Progenitor cell of endocrine pancreas (in vitro differentiated cells): ENCODE data around the gene TRMT11. TPM values are rescaled to one million over a fixed set of nuclear protein-coding genes. Genes with fewer than 3 reads are reported as not detected.
A peak's percentile ranks its signal among the peaks of the same experiment; 100 is the strongest.
"Not testable (repeated sequence)": the region's sequence is repeated elsewhere in the genome, so short reads cannot be mapped to it uniquely, and the experiment has no call there.

Source experiments
- DNase-seq: peaks from one replicate; pipeline ENCODE4 v3.0.0; 2021; ENCODE audit warnings: low spot score; ENCODE audit not compliant: unreplicated experiment
- H3K27ac Mint-ChIP-seq: 2 replicates; pipeline ENCODE4 v1.8.0; 2021; ENCODE audit warnings: mild to moderate bottlenecking, moderate library complexity, mixed read lengths
- H3K27me3 Mint-ChIP-seq: 2 replicates; pipeline ENCODE4 v1.8.0; 2021; ENCODE audit warnings: mixed read lengths
- H3K36me3 Mint-ChIP-seq: 2 replicates; pipeline ENCODE4 v1.8.0; 2022; ENCODE audit warnings: mixed read lengths; ENCODE audit not compliant: insufficient read depth
- H3K4me1 Mint-ChIP-seq: 2 replicates; pipeline ENCODE4 v1.8.0; 2021; ENCODE audit warnings: low read depth, mixed read lengths
- H3K4me3 Mint-ChIP-seq: 2 replicates; pipeline ENCODE4 v1.8.0; 2021; ENCODE audit warnings: low read depth, mild to moderate bottlenecking, moderate library complexity, mixed read lengths
- H3K9me3 Mint-ChIP-seq: 2 replicates; pipeline ENCODE4 v1.8.0; 2021; ENCODE audit warnings: low read depth, mixed read lengths
- total RNA-seq: library from RNA; stranded (reverse); gene quantifications from 2 replicates; pipeline ENCODE4 v1.2.1, GENCODE V29; 2021
- TF ChIP-seq, protein P1 (sequence below): fragments of 200-600 bp; sonication (generic); IDR thresholded peaks from one replicate; pipeline ENCODE4 v1.5.0; 2021; ENCODE audit warnings: antibody characterized with exemption, mild to moderate bottlenecking; ENCODE audit not compliant: unreplicated experiment

Gene TRMT11
- total RNA-seq, 1 donor from 2014 or later = 25.1 TPM

DNA sequence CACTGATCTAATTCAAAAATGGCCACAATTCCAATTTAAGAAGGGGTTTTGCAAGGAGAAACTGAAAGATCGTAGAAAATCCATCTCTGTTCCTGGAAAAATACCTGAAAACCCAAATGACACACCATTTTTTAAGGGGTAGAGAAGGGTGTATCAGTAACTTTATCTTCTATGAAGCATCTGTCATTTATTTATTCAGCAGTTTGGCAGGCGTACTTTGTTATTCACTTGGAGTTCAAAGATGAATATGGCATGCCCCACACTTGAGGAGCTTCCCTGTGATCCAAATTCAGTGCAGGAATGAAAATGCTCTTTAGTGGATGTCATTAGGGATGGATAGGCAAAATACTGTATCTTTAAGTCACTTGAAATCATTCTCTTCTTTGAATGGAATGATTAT is 22.5 kb upstream of the TRMT11 start:
- Mint-ChIP-seq H3K27me3 (no peaks in the 10 kb centered on the region), H3K4me1 (peaks cover 5% of the 10 kb centered on the region)

DNA sequence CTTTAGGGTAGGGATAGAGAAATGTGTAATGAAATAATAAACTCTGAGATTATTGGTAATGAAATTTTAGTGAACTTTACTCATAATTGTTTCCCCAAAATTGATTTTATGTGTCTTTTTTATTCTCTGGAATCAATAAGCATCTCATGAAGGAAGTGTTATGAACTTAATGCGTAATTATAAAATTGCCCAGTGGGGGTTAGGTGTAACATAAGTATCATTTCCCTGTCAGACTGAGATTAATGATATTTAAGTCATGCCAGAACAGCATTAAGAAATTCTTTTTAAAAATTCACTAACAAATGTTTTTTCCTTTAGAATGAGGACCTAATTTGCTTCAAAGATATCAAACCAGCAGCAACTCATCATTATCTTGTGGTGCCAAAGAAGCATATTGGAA is 19.8 kb upstream of the TRMT11 start:
- Mint-ChIP-seq H3K4me1 (peaks cover 5% of the 10 kb centered on the region), H3K4me3 (no peak overlapping the region), H3K27me3 (no peaks in the 10 kb centered on the region)

More for the DNA sequence above, 22.5 kb upstream of the TRMT11 start:
- H3K9me3 Mint-ChIP-seq = no peaks in the 10 kb centered on the region
- TF ChIP-seq, protein P1, sequence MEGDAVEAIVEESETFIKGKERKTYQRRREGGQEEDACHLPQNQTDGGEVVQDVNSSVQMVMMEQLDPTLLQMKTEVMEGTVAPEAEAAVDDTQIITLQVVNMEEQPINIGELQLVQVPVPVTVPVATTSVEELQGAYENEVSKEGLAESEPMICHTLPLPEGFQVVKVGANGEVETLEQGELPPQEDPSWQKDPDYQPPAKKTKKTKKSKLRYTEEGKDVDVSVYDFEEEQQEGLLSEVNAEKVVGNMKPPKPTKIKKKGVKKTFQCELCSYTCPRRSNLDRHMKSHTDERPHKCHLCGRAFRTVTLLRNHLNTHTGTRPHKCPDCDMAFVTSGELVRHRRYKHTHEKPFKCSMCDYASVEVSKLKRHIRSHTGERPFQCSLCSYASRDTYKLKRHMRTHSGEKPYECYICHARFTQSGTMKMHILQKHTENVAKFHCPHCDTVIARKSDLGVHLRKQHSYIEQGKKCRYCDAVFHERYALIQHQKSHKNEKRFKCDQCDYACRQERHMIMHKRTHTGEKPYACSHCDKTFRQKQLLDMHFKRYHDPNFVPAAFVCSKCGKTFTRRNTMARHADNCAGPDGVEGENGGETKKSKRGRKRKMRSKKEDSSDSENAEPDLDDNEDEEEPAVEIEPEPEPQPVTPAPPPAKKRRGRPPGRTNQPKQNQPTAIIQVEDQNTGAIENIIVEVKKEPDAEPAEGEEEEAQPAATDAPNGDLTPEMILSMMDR = no peak
- DNase-seq = no peak
- no peak overlapping the region for H3K27ac Mint-ChIP-seq
- H3K4me3 Mint-ChIP-seq = no peak overlapping the region
- peaks cover 14% of the 10 kb centered on the region for H3K36me3 Mint-ChIP-seq

DNA sequence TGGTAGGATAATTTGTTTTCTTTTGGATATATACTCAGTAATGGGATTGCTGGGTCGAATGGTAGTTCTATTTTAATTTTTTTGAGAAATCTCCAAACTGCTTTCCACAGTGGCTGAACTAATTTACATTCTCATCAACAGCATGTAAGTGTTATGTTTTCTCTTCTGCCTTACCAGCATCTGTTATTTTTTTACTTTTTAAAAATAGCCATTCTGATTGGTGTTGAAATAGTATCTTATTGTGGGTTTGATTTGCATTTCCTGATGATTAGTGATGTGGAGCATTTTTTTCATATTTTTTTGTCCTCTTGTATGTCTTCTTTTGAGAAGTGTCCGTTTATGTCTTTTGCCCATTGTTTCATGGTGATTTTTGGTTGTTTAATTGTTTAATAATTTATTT is 17.8 kb upstream of the TRMT11 start:
- Mint-ChIP-seq H3K27me3 (no peaks in the 10 kb centered on the region), H3K4me1 (no peaks in the 10 kb centered on the region), H3K36me3 (peaks cover 20% of the 10 kb centered on the region), H3K4me3 (no peak overlapping the region), H3K9me3 (no peaks in the 10 kb centered on the region), H3K27ac (no peak overlapping the region)
- no peak for DNase-seq
- TF ChIP-seq, protein P1 = no peak

More for the DNA sequence above, 19.8 kb upstream of the TRMT11 start:
- TF ChIP-seq, protein P1 = no peak
- Mint-ChIP-seq H3K27ac (no peak overlapping the region), H3K9me3 (no peaks in the 10 kb centered on the region), H3K36me3 (peaks cover 19% of the 10 kb centered on the region)
- DNase-seq = no peak

DNA sequence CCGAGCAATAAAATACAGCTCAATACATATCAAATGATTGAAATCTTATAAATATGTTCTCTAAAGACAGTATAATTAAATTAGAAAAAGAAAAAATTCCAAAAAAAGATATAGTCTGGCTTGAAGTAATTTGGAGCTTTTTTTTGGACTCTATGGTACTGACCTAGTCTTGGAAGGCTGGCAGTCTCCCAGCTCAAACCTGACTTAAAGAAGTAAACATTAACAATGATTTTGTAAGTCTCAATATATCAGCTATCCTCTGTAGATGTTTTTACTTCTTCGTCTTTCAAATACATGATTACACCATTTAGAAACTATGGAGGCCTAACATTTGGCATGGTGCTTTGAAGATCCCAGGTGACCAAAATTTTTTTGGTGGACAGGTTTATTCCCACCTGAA is 15.6 kb upstream of the TRMT11 start:
- Mint-ChIP-seq H3K36me3 (peaks cover 22% of the 10 kb centered on the region), H3K4me1 (no peaks in the 10 kb centered on the region), H3K27ac (no peak overlapping the region), H3K9me3 (no peaks in the 10 kb centered on the region), H3K27me3 (no peaks in the 10 kb centered on the region), H3K4me3 (no peak overlapping the region)
- TF ChIP-seq, protein P1 = no peak
- no peak for DNase-seq

DNA sequence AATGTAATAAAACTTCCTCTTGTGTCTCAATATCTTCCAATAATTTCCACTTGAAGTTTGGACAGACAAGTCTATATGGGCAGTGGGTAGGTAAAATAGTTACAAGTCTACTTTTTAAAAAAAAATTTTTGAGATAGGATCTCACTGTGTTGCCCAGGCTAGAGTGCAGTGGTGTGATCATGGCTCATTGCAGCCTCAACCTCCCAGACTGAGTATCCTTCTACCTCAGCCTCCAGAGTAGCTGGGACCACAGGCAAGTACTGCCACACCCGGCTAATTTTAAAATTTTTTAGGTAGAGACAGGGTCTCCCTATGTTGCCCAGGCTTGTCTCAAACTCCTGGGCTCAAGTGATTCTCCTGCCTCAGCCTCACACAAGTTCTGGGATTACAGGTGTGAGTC is 13.9 kb upstream of the TRMT11 start:
- peaks cover 18% of the 10 kb centered on the region for H3K36me3 Mint-ChIP-seq
- not testable (repeated sequence) for H3K4me1 Mint-ChIP-seq, H3K9me3 Mint-ChIP-seq, H3K27ac Mint-ChIP-seq, H3K27me3 Mint-ChIP-seq, H3K4me3 Mint-ChIP-seq, DNase-seq

DNA sequence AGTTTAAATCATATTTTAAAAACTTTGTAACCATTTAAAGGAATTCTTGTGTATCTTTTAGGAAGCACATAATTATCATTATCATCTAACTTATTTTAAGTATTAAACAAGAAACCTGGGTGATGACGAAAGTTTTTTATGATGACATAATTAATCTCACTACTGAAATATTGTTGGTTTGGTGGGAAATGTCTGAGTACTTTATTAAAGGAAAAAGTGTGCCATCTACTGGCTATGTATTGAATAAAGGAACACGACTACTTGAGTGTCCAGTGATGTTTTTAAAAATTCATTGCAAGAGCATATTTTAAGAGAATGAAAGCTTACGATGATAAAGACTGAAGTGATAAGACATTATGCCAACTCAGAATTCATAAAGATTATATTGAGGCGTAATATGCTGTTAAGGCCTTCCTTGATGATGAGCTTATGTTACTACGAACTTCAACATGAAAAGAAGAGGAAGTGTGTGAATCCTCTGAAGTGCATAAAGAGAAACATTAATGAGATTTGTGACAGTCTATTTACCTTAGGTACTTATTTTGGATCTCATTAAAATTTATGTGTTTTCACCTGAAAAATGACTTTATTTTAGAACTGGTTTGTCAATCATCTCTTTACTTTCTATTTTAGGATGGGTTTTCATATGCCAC is 12.0 kb upstream of the TRMT11 start:
- H3K36me3 Mint-ChIP-seq = peaks cover 6% of the 10 kb centered on the region
- no peaks in the 10 kb centered on the region for H3K4me1 Mint-ChIP-seq
- no peaks in the 10 kb centered on the region for H3K27me3 Mint-ChIP-seq
- no peak overlapping the region for H3K4me3 Mint-ChIP-seq
- TF ChIP-seq, protein P1 = peak; percentile 57
- H3K9me3 Mint-ChIP-seq = no peaks in the 10 kb centered on the region
- DNase-seq = no peak
- H3K27ac Mint-ChIP-seq = no peak overlapping the region
